PC-9 (cell line): ENCODE measurements around the gene SRA1.

Experiments
- EZH2 ChIP-seq: fragments of 200-600 bp; sonication (generic); IDR thresholded peaks from 2 replicates; pipeline ENCODE4 v1.8.0; 2017; ENCODE audit warnings: antibody characterized with exemption, low read depth
- TF ChIP-seq, protein P1 (sequence below): fragments of 200-600 bp; sonication (generic); conservative IDR thresholded peaks from 2 replicates; pipeline ENCODE4 v1.6.1; 2017; ENCODE audit warnings: mixed run types, antibody characterized with exemption, mild to moderate bottlenecking, moderate library complexity

DNA sequence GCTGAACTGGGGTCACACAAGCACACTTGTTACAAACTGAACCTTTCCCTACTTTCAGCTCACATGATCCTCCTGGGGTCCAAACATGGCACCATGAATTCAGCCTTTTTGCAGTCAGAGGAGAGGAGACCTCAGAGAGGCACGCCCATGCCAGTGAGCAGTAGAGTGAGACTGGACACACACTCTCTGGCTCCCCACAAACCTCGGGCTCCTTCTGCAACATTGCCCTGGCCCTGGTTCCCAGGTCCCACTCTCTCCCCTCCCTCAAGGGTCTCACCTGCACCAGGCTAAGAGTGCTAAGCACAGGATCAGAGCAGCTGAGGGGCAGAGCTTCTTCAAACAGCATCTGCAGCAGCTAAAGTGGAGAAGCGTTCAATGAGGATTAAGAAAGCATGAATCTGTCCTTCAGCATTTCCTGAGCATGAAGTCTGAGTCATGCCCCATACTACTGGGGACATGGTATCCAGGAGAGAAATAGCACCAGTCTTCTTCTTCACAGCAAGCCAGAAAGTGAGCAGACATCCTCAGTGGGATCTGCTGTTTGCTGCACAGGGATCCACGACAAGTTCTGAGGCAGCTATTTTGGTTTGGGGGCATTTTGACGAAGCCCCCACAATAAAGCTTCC lies 34.6 kb upstream of the SRA1 start:
- TF ChIP-seq, protein P1, sequence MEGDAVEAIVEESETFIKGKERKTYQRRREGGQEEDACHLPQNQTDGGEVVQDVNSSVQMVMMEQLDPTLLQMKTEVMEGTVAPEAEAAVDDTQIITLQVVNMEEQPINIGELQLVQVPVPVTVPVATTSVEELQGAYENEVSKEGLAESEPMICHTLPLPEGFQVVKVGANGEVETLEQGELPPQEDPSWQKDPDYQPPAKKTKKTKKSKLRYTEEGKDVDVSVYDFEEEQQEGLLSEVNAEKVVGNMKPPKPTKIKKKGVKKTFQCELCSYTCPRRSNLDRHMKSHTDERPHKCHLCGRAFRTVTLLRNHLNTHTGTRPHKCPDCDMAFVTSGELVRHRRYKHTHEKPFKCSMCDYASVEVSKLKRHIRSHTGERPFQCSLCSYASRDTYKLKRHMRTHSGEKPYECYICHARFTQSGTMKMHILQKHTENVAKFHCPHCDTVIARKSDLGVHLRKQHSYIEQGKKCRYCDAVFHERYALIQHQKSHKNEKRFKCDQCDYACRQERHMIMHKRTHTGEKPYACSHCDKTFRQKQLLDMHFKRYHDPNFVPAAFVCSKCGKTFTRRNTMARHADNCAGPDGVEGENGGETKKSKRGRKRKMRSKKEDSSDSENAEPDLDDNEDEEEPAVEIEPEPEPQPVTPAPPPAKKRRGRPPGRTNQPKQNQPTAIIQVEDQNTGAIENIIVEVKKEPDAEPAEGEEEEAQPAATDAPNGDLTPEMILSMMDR = no peak
- no peak for TF ChIP-seq EZH2
